Activated effector memory CD4-positive, alpha-beta T cell treated with anti-CD3 and anti-CD28 coated beads, Interleukin-2, amount 50 U/mL, for 16 hours (primary cell): ENCODE measurements around the gene CACNA1A.
A peak's percentile ranks its signal among the peaks of the same experiment; 100 is the strongest.
"Not testable (repeated sequence)": the region's sequence is repeated elsewhere in the genome, so short reads cannot be mapped to it uniquely, and the experiment has no call there.

Source experiments
- DNase-seq: peaks from one replicate; pipeline ENCODE4 v3.0.0-alpha.2; 2020

Gene CACNA1A

DNA sequence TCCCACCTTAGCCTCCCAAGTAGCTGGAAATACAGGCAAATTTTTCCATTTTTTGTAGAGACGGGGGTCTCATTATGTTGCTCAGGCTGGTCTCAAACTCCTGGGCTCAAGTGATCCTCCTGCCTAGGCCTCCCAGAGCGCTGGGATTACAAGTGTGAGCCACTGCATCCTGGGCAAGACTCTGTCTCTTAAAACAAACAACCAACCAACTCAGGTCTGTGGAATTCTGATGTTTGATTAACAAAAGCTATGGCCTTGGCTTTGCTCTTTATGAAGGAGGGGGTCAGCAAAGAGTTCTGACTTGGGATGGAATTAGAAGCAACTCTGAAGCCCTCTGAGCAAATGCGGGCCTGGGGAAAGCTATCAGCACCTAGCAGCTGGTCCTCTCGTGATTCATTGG, 238.4 kb downstream of the CACNA1A start:
- DNase-seq: no peak

DNA sequence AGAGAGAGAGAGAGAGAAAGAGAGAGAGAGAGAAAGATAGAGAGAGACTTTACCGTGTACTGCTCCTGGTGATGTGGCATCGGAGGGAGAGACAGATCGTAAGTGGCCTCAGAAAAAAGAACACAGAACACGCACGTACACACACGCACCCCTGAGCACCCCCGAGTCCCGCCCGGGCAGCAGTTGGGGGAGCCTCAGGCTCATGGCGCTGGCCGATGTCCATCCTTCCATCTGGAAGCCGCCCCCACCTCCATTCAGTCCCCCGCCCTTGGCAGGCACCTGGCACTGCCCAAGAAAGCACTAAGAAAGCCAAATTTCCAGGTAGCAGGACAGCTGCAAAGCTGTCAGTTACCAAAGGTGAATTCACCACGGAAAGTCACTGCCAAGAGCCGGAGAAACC, 239.1 kb downstream of the CACNA1A start:
- DNase-seq: no peak

DNA sequence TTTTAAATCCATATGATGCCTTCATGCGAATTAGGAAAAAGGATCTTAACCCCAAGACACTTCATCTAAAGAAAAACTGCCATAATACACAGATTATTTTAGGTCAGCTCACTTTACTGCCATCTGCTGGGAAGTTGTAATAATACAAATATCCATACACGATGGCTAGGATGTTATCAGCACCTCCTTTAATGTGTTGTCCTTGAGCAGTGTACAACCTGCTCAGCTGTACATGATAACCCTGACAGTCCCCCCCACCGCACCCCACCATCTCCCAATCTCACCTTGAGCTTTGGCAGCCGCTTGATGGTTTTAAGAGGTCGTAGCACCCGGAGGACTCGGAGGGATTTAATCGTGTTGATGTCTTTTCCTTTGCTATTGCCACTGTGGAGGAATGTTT, 243.8 kb downstream of the CACNA1A start:
- no peak for DNase-seq

DNA sequence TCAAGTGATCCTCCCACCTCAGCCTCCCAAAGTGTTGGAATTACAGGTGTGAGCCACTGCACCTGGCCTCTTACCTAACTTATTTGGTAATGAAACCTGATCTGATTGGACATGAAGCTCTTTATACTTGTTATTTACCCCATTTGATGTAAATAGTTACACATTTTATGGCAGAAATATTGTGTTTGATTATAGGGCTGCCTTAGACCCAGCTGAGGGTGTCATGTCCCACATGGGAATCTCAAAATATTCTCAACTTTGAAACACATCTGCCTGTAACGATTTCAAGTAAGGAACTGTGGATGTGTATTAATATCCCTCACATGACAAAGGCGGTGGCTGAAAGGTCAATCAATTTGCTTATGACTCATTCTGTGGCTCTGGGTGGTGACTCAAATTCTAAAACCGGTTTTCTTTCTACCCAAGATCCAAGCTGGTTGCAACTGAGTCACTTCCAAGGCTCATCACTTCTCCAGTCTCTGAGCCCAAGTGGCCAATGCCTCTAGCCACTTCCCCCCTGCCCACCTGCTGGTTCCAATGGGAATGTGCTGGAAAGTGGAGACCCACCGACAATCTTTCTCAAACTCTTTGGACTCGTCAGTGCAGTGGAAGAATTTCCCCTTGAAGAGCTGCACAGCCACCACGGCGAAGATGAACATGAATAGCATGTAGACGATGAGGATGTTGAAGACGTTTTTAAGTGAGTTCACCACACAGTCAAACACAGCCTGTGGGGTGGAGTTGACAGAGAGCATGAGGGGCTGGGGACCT, 245.2 kb downstream of the CACNA1A start:
- DNase-seq: no peak

DNA sequence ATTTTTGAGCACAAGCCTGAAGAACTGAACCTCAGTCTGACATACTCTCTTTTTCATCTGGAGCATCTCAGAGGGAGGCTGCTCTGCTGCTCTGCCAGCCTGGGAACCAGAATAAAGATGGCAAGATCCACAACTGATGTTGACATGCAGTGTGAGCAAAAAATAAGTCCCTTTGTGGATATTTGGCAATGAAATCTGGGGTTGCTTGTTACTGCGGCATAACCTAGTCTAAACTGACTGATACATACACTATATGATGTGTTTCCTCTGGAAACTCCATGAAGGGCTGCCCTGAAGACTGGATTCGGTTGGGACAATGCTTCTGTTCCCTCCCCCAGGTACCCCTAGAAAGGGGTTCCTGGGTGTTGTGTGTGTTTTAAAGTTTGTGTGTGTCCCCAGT, 249.4 kb downstream of the CACNA1A start:
- DNase-seq: no peak

DNA sequence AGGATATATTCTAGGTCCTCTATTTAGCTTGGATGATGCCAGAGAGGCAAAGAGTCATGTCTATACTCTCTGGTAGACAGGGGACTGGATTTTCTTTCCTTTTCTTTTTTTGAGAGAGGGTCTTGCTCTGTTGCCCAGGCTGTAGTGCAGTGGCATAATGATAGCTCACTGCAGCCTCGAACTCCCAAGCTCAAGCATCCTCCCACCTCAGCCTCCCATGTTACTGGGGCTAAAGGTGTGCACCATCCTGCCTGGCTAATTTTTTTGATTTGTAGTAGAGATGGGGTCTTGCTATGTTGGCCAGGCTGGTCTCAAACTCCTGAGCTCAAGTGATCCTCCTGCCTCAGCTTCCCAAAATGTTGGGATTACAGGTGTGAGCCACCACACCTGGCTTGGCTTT, 249.9 kb downstream of the CACNA1A start:
- not testable (repeated sequence) for DNase-seq

DNA sequence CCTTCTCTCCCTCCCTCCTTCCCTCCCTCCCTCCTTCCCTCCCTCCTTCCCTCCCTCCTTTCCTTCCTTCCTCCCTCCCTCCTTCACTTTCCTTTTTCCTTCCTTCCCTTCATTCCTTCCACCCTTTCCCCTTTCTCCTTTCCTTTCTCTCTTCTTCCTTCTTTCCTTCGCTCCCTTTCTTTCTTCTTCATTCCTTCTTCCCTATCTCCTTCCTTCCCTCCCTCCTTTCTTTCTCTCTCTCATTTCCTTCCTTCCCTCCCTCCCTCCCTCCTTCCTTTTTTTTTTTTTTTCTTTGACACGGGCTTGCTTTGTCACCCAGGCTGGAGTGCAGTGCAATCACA, 250.6 kb downstream of the CACNA1A start:
- no peak for DNase-seq

DNA sequence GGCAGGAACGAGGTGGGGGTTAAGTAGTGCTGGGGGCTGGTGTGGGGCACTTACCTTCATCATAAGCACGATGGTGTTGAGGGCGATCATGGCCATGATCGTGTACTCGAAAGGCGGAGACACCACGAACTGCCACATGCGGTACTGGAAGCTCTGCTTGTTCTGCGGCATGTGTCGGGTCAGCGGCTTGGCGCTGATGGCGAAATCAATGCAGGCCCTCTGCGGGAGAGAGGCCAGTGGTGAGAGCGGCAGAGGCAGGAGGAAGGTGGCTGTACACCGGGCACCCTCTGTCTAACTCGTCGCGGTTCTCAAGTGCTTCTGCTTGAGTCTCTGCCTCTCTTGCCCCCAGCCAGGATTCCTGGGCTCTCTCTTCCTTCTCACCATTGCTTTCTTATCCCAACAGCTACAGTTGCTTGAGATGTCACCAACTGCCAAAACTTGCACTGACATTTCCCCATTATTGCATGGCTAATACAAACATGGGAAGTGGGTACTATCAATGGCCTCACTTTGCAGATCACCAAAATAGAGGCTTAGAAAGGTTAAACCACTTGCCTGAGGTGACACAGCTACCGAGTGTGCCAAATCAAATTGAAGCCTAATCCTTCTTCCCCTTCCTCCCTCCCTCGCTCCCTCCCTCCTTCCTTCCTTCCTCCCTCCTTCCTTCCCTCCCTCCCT, 251.1 kb downstream of the CACNA1A start:
- no peak for DNase-seq

DNA sequence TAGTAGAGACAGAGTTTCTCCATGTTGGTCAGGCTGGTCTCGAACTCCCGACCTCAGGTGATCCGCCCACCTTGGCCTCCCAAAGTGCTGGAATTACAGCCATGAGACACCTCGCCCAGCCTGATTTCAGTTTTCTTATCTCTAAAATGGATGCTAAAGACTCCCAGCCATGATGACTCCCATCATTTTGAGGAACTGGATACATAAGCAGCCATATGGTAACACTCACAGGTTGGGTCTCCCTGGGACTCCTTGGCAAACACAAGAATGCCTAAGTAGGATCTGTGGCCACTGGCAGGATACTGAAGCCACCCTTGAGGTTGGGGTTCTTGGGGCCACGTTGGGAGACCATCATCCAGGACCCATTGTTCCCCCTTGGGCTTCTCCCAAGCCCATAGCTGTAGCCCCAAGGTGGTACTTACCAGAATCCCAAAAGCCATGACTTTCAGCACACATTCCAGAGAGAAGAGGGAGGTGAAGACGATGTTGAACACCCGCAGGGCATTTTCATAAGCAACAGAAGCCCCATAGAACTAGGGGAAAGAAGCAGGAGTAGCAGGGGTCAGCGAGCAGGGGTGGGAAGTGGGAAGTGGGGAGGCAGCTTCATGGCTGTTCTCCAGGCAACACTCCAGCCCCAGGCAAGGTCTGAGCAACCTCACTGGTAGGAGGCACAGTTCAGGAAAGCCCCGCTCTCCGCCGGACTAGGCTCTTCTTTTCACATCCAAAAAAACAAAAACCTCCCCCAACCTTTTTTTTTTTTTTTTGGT, 253.5 kb downstream of the CACNA1A start:
- no peak for DNase-seq

DNA sequence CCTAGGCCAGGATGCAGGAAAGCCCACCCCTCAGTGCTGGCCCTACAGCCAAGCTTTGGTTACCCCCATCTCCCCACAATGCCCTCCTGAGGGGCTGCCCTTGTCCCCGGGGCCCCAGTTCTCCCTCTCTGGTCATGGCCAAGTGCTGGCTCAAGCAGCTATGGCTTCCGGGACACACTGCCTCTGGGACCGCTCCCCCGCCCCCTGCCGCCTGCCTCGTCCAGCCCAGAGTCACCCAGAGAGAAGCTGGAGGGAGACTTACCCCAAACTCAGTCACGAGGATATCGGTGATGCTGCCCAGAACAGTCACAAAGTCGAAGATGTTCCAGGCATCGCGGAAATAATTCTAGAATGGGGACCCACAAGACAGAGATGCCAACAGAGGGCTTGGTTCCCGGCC, 261.4 kb downstream of the CACNA1A start:
- no peak for DNase-seq

DNA sequence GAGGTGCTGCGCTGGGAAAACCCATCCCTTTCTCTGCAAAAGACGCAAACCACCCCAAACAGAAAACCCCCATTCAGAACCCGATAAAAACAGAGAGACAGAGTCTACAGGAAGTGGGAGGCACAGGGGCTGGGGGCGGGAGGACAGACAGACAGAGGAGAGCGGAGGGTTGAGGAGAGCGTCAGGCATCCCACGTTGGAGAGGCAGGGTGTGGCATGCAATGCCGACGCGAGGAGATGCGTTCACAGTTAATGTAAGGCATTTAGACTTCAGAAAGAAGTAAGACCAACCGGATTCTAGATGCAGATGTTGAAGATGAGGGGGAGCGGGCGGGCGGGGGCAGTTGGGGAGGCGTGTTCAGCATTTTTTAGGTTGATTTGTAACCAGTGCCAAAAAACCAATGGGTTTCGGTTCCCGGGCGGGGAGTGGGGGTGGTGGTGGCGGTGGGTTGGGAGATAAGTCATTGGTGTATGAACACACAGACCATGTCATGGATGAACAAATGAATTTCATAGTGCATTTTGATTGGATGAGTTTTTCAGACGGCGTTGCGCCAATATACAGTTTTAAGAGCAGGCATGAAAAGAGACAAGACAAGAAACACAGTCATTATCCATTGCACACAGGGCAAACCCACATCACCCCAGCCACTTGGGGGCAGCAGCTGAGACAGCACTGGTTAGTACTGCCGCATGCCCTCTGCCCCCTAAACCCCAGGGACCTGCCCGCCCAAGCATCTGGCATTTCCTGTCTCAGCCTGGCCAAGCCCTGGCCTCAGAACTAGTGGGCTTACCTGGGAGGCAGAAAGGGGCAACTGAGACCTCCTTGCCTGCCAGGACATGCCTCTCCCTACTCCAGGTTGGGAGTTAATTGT, 264.8 kb downstream of the CACNA1A start:
- peak; percentile 68 for DNase-seq

DNA sequence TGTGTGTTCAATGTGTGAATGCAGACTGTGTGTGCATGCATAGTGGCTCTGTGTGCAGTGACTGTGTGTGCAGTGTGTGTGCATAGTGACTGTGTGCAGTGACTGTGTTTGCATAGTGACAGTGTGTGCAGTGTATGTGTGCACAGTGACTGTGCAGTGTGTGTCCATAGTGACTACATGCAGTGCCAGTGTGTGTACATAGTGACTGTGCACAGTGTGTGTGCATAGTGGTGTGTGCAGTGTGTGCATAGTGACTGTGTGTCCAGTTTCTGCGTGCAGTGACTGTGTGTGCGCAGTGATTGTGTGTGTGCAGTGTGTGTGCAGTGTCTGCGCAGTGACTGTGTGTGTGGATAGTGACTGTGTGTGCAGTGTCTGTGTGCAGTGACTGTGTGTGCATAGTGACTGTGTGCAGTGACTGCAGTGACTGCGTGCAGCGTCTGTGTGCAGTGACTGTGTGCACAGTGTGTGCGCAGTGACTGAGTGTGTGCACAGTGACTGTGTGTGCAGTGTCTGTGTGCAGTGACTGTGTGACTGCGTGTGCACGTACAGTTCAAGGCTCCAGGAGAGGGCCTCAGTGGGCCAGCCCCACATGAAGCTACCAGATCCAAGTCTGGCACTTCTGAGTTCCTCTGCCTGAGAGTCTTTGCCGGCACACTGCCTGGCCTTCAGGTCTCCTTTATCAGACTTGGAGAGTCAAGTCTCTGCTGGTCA, 265.8 kb downstream of the CACNA1A start:
- no peak for DNase-seq

DNA sequence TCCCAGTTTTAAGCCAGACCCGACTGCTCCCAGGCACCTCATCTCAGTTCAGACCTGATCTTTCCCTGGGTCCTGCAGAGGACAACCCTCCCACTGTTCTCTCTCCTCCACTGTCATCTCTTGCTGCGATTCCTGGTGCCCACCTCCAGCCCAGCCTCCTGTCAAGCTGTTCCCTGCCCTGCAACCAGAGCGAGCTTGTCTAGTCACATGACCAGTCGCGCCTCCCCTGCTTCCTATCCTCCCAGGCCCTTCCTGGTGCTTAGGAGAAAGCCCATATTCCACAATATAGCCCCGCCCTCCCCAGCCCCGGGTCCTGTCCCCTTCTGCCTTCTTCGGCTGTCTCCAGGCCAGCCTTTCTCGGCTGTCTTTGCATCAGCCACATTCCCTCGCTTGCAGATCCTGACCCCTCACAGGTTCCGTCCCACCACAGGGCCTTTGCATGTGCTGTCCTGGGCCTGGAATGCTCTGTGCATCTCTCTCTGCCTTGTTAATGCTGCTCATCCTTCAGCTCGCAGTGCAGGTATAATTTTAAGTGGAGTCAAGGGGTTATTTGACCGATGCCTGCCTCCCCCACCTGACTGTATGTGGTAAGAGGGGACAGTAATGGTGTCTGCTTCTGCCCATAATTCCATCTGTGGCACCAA, 267.3 kb downstream of the CACNA1A start:
- no peak for DNase-seq

DNA sequence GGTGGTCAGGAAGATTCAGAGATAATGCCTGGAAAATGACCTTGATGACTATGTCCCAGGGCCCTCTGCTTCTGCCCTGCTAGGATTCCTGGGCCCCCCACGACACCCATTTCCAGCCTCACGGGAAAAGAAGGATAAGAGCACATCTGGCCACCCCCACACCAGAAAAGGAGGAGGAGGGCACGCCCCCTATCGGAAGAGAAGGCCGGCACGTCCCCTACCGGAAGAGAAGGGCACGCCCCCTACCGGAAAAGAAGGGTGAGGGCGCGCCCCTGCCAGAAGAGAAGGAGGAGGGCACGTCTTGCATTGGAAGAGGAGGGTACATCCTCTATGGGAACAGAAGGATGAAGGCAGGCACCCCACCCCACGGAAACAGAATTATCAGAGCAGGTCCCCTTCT, 271.8 kb downstream of the CACNA1A start:
- peak; percentile 82 for DNase-seq

DNA sequence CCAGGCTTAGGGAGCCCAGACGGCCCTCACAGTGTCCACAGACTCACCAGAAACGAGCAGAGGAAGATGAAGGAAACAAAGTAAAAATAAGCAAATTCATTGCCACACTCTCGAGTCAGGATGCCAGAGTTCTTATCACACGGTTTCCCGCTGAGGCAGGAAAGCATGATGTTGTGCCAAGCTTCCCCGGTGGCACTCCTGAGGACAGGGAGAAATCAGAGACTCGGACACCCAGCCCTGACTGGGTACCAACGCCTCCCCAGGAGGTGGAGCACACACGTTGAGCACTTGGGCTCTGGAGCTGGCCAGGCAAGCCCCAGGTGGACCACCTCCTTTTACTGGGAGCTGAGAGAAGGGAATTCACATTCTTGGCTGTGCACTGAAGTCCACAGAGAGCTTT, 274.6 kb downstream of the CACNA1A start:
- no peak for DNase-seq

DNA sequence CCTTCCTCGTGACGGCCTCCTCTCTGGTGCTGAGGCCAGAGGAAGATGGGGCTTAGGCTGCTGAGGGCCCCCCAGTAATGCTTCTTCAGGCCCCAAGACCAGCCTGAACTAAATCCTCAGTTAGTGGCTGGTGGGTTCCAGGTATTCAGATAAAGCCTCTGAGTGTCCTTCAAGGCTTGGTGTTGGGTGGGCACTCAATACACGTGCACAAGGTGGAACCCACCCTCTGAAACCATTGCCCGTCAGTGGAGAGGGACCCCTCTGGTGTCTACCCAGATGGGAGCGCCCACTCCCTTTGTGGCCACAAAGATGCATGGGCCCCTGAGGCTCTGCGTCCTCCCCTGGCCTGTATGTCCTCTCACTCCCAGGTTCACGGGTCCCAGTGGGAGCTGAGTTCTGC, 277.0 kb downstream of the CACNA1A start:
- no peak for DNase-seq

DNA sequence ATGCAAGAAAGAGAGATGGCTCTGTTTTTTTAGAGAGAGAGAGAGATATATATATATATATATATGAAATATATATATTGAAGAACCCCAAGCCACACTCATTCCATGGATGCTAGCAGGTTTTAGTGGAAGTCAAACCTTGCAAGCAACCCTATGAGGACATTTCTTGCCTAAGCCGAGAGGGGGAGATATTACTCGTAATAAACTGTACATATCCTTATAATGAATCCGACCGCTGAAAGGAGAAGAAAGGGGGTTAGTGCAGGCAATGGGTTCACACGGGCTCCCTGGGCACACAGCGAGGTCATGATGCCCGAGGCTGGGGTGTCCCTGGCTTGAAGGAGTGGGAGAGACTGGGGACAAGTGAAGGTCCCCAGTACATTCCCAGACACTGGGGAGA, 277.7 kb downstream of the CACNA1A start:
- DNase-seq: no peak

DNA sequence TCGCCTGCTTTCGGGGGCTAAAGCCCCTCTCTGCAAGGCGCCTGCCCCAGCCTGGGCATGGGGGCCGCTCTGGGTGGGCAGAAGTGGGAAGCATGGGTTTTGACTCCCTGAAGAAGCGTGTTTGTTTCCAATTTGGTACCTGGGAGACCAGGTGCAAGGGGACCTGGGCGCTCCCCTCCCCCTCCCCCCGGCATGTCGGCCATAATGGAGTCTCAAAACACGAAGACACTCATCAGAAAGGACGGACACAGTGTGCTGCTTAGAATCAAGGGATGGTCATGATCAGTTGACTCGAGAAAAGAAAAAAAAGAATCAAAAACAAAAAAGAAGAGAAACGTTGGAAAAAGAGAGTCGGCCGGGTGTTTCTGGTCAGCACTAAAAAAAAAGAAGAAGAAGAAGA, 279.3 kb downstream of the CACNA1A start:
- DNase-seq: no peak

DNA sequence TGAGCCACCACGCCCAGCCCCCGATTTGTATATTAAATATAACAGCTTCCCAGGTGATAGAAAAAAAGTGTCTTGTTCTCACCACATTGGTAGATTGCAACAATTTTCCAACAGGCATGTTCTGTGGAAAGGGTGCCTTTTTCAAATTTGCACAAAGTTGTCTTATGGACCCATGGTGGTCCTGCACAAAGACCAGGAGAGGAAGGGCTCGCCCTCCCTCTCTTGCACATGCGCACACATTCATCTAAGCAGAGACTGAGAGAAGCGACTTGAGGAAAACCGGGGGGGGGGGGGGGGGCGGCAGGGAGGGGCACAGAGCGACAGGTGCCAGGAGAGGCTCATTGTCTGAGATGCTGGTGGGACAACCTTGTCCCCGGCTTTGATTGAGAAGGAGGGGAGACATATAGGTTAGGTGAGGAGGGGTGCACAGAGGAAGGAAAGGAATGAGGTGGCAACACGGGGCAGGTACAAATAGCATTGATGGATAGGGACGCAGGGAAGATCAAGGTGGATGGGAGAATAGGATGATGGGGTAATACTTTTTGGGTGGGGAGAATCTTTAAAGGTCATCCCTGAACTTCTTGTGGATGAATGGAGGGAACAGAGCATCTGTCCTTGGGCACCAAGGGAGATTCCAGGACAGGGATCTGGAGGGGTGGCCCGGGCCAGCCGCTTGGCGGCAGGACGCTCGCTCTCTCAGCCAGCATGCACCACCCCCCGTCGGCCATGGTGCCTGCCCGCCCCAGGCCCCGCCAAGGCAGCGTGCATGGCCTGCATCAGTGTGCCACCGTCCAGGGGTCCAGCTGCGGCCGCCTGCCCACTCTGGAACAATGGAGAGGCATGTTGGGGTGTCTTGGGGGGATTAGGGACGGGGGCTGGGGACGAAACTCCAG, 280.1 kb downstream of the CACNA1A start:
- no peak for DNase-seq

DNA sequence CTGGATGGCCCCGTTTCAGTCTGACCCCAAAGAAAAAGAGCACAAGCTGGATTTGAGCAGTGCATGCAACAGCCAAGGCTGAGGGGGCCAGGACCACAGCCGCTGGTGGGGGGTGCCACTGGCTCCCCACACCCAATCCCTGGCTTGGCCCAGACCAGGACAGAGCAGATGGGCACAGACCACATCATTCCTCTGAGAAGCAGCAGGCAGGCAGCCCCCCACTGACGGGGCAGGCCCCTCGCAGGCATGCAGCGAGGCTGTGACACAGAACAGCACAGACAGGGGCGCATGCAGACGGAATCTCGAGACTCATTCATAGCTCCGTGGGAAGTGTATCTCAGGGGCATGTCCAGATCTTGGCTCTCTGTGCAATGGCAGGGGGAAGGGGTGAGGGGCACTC, 281.2 kb downstream of the CACNA1A start:
- DNase-seq: no peak

DNA sequence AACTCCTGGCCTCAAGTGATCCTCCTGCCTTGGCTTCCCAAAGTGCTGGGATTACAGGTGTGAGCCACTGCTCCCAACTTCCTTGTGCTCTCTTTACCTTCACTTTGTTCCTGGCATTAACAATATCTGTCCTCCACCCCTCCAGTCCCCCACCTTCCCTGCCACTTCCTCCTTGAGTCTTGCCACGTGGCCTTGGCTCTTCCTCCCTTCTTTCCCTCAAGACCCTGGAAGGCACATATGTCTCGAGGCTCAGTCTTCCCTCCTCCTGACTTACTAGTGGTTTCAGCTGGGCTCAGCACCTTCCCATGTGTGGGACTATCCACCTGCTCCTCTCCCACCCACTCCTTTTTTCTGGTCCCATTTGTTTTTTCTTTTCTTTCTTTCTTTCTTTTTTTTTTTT, 285.4 kb downstream of the CACNA1A start:
- DNase-seq: no peak
